GM12878 (cell line): Measurements from ENCODE around the gene DMAC1. TPM values are rescaled to one million over a fixed set of nuclear protein-coding genes. Genes with fewer than 3 reads are reported as not detected.

Experiments
- ATAC-seq: fragments of 200-7000 bp; cut with Tn5 transposase; 3 replicates; pipeline ENCODE4 v1.9.1; 2020; ENCODE audit warnings: mild to moderate bottlenecking, moderate library complexity
- BruUV-seq: library from RNA; stranded (reverse); fragments of 400-500 nt; replicated peaks from 2 replicates; lab custom pipeline; 2021; lab: Mats Ljungman, UMichigan
- CTCF ChIA-PET: fragments of 300-600 bp; sonication (Branson Sonifier 250); formaldehyde crosslinking; extraction: SDS; loops from one replicate; lab custom pipeline; 2021; ENCODE audit warnings: inconsistent platforms; lab: Yijun Ruan, JAX
- POLR2A ChIA-PET: fragments of 350-600 bp; formaldehyde crosslinking; extraction: SDS; loops from one replicate; lab custom pipeline; 2021; ENCODE audit warnings: inconsistent platforms; lab: Charles Lee
- RAD21 ChIA-PET: fragments of 300-600 bp; sonication (Branson Sonifier 250); formaldehyde crosslinking; loops from one replicate; lab custom pipeline; 2023; ENCODE audit warnings: antibody characterized with exemption; ENCODE audit not compliant: unreplicated experiment; lab: Charles Lee
- SMC1A ChIA-PET: fragments of 300-600 bp; sonication (Branson Sonifier 250); formaldehyde crosslinking; loops from one replicate; lab custom pipeline; 2023; ENCODE audit not compliant: unreplicated experiment, uncharacterized antibody; lab: Charles Lee
- DNase-seq: peaks from one replicate; pipeline ENCODE4 v3.0.0-alpha.2; 2011; ENCODE audit warnings: low read depth, low spot score
- FAIRE-seq: peaks from 3 replicates; lab custom pipeline; 2011; peaks lifted over from hg19 to GRCh38; lab: Jason Lieb, UNC
- H2AFZ ChIP-seq: 2 replicates; pipeline ENCODE4 v1.6.0; 2011; ENCODE audit warnings: low read depth, low read length, control low read depth; ENCODE audit not compliant: control insufficient read depth
- H3K27ac ChIP-seq: 2 replicates; pipeline ENCODE4 v1.5.1; 2011; ENCODE audit warnings: control low read depth; ENCODE audit not compliant: control insufficient read depth, insufficient read depth
- H3K27me3 ChIP-seq, 2 experiments: replicated peaks in 1 of 2; 2 replicates each; pipeline versions ENCODE4 v1.6.0 to v1.6.1; 2011; ENCODE audit warnings: low read length in 1 of 2; ENCODE audit not compliant: control insufficient read depth in 2 of 2, insufficient read depth in 2 of 2
- H3K36me3 ChIP-seq, 2 experiments: 2 replicates each; pipeline ENCODE4 v1.5.1; 2011; ENCODE audit warnings: low read length in 1 of 2; ENCODE audit not compliant: control insufficient read depth in 2 of 2, insufficient read depth in 2 of 2
- H3K4me1 ChIP-seq: 2 replicates; pipeline ENCODE4 v1.6.1; 2011; ENCODE audit warnings: mild to moderate bottlenecking, low read length, moderate library complexity, mixed read lengths; ENCODE audit not compliant: control insufficient read depth, insufficient read depth
- H3K4me2 ChIP-seq: 2 replicates; pipeline ENCODE4 v1.6.0; 2011; ENCODE audit warnings: control low read depth; ENCODE audit not compliant: control insufficient read depth, insufficient read depth
- H3K4me3 ChIP-seq: fragments of 200-600 bp; sonication (generic); 2 replicates; pipeline ENCODE4 v1.5.1; 2016
- H3K79me2 ChIP-seq: 2 replicates; pipeline ENCODE4 v1.6.0; 2011; ENCODE audit warnings: low read length; ENCODE audit not compliant: control insufficient read depth, insufficient read depth
- H3K9ac ChIP-seq: 2 replicates; pipeline ENCODE4 v1.8.0; 2011; ENCODE audit warnings: low read length, control low read depth, mixed read lengths; ENCODE audit not compliant: control insufficient read depth, insufficient read depth
- H3K9me3 ChIP-seq: replicated peaks from 3 replicates; pipeline ENCODE4 v1.5.1; 2011; ENCODE audit warnings: mild to moderate bottlenecking, low read length; ENCODE audit not compliant: control insufficient read depth, insufficient read depth
- H4K20me1 ChIP-seq: 2 replicates; pipeline ENCODE4 v1.6.0; 2011; ENCODE audit not compliant: control insufficient read depth, insufficient read depth
- FOXM1 ChIP-seq: IDR thresholded peaks from 2 replicates; pipeline ENCODE4 v1.6.1; 2012; ENCODE audit warnings: low read depth, mild to moderate bottlenecking, inconsistent platforms, low read length, moderate library complexity
- IRF4 ChIP-seq: IDR thresholded peaks from 2 replicates; pipeline ENCODE4 v1.6.1; 2011; ENCODE audit warnings: low read depth, low read length
- MYB ChIP-seq: fragments of 150-350 bp; IDR thresholded peaks from 2 replicates; pipeline ENCODE4 v1.6.1; 2014; ENCODE audit warnings: mild to moderate bottlenecking, low read depth, low read length, borderline replicate concordance
- NFXL1 ChIP-seq: fragments of 450-650 bp; IDR thresholded peaks from 2 replicates; pipeline ENCODE4 v1.6.1; 2017; ENCODE audit warnings: antibody characterized with exemption, mild to moderate bottlenecking, borderline replicate concordance
- POLR2A ChIP-seq: IDR thresholded peaks from 2 replicates; pipeline ENCODE4 v1.6.1; 2011; ENCODE audit warnings: low read depth, mild to moderate bottlenecking, low read length
- SMAD5 ChIP-seq: IDR thresholded peaks from 2 replicates; pipeline ENCODE4 v1.6.1; 2016; ENCODE audit warnings: antibody characterized with exemption, low read depth
- SMC3 ChIP-seq: IDR thresholded peaks from 2 replicates; pipeline ENCODE4 v1.6.1; 2011; ENCODE audit warnings: low read length, improper control_type of control experiment, borderline replicate concordance
- WGBS: methylation state at CpG from one replicate; pipeline ENCODE4 v1.1.6; 2016; ENCODE audit warnings: low lambda C conversion rate; ENCODE audit not compliant: insufficient replicate concordance, insufficient coverage; ENCODE audit errors: missing lambda C conversion rate; 5-methylcytosine and 5-hydroxymethylcytosine counted together
- in situ Hi-C: fragments of 300-500 bp; cut with MboI; formaldehyde crosslinking; loops from 9 replicates; pipeline ENCODE4 v1.14.3; 2018; ENCODE audit warnings: mixed read lengths
- intact Hi-C: fragments of 100-400 bp; cut with micrococcal nuclease; formaldehyde crosslinking; loops from one replicate; pipeline ENCODE4 v1.14.2; 2022; ENCODE audit not compliant: unreplicated experiment
- polyA plus RNA-seq, 11 experiments: library from polyadenylated mRNA; depleted of rRNA in 4 of 11; unstranded in 6 of 11; stranded (reverse) in 5 of 11; fragments of >200 nt; fragmentation: Nextera tagmentation in 4 of 11; fragmentation: Illumina TruSeq in 1 of 11; extraction: Ambion mirVana in 4 of 11; extraction: Trizol in 1 of 11; gene quantifications; 1 replicate in 1 of 11; 2 replicates in 10 of 11; pipeline versions ENCODE4 v1.2.1 to v1.2.3, GENCODE V29; 2011 to 2016; ENCODE audit warnings: inconsistent platforms in 2 of 11, missing spikeins in 2 of 11, low read depth in 1 of 11
- total RNA-seq, 4 experiments: library from RNA; depleted of rRNA in 3 of 4; stranded (reverse); fragments of >200 nt in 3 of 4; fragmentation: Illumina TruSeq in 1 of 4; extraction: Trizol in 1 of 4; gene quantifications; 2 replicates each; pipeline versions ENCODE4 v1.2.1 to v1.2.3, GENCODE V29; 2013 to 2021
- TF ChIP-seq, protein P1 (sequence below): fragments of 150-350 bp; IDR thresholded peaks from 2 replicates; pipeline ENCODE4 v1.6.1; 2016; ENCODE audit warnings: low read depth, low read length

Gene DMAC1
- total and polyA plus RNA-seq, 10 of the 15 experiments (the other 5 are each of a cell fraction or from before 2014, with no cell fraction given): 16.0 to 123 (median 44.5) TPM

- H3K4me2 ChIP-seq: no peak overlapping the region
- H3K79me2 ChIP-seq: no peaks in the 10 kb centered on the region
- ATAC-seq (no peak), FAIRE-seq (no peak), DNase-seq (no peak)
- H3K9me3 ChIP-seq: no peaks in the 10 kb centered on the region
- 98% methylated on average over 6 of the region's 6 CpGs for WGBS
- ChIA-PET SMC1A (no interaction called here), CTCF (no interaction called here), RAD21 (no interaction called here), POLR2A (no interaction called here)
- no TSS peak for BruUV-seq
- H3K4me1 ChIP-seq: no peaks in the 10 kb centered on the region
- H4K20me1 ChIP-seq: no peaks in the 10 kb centered on the region; the same call in 1 of the 2 replicates
- no peak overlapping the region for H2AFZ ChIP-seq
- in situ Hi-C loops: loop anchor here (10.0 to 25.0 kb wide), 4 partner anchors 184 to 1904 kb away; partner anchors contain the start of gene MLANA
- H3K36me3 ChIP-seq: no peaks in the 10 kb centered on the region; a peak in 1 of 4 replicates
- TF ChIP-seq, protein P1, sequence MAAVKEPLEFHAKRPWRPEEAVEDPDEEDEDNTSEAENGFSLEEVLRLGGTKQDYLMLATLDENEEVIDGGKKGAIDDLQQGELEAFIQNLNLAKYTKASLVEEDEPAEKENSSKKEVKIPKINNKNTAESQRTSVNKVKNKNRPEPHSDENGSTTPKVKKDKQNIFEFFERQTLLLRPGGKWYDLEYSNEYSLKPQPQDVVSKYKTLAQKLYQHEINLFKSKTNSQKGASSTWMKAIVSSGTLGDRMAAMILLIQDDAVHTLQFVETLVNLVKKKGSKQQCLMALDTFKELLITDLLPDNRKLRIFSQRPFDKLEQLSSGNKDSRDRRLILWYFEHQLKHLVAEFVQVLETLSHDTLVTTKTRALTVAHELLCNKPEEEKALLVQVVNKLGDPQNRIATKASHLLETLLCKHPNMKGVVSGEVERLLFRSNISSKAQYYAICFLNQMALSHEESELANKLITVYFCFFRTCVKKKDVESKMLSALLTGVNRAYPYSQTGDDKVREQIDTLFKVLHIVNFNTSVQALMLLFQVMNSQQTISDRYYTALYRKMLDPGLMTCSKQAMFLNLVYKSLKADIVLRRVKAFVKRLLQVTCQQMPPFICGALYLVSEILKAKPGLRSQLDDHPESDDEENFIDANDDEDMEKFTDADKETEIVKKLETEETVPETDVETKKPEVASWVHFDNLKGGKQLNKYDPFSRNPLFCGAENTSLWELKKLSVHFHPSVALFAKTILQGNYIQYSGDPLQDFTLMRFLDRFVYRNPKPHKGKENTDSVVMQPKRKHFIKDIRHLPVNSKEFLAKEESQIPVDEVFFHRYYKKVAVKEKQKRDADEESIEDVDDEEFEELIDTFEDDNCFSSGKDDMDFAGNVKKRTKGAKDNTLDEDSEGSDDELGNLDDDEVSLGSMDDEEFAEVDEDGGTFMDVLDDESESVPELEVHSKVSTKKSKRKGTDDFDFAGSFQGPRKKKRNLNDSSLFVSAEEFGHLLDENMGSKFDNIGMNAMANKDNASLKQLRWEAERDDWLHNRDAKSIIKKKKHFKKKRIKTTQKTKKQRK: no peak
- TF ChIP-seq IRF4 (no peak), FOXM1 (no peak), MYB (no peak), NFXL1 (no peak), POLR2A (no peak), SMAD5 (no peak), SMC3 (no peak)
- no peak overlapping the region for H3K27ac ChIP-seq
- intact Hi-C loops: no loop called here
- no peak overlapping the region for H3K9ac ChIP-seq
- H3K4me3 ChIP-seq: no peak overlapping the region
- H3K27me3 ChIP-seq: no peaks in the 10 kb centered on the region
Observed at GRCh38 chr9:7790819-7791182, 8.8 kb downstream of the DMAC1 start.
